GM20000 (cell line): Measurements from ENCODE around the gene NKRF.

Experiments used
- DNase-seq: peaks from one replicate; pipeline ENCODE4 v3.0.0; 2012; ENCODE audit warnings: low spot score
- CTCF ChIP-seq: IDR thresholded peaks from 2 replicates; pipeline ENCODE4 v1.5.1; 2012; ENCODE audit warnings: mild to moderate bottlenecking, control low read depth; ENCODE audit errors: extremely low read depth, missing control alignments

Gene NKRF

GRCh38 chrX:119606280-119607017, at the start of gene NKRF:
NKRF (minus strand) TSS chrX:119606424.
- DNase-seq: peak; percentile 87
- TF ChIP-seq CTCF: no peak

GRCh38 chrX:119655125-119655524, 48.9 kb upstream of the NKRF start:
- no peak for TF ChIP-seq CTCF
- DNase-seq: no peak

GRCh38 chrX:119654112-119654531, 47.9 kb upstream of the NKRF start:
- TF ChIP-seq CTCF: no peak
- no peak for DNase-seq

- TF ChIP-seq CTCF: no peak
- no peak for DNase-seq
Observed at GRCh38 chrX:119648421-119648775, 42.2 kb upstream of the NKRF start.

GRCh38 chrX:119647552-119648420, 41.6 kb upstream of the NKRF start:
- no peak for TF ChIP-seq CTCF
- DNase-seq: peak; percentile 63

- DNase-seq: no peak
- no peak for TF ChIP-seq CTCF
Observed at GRCh38 chrX:119647089-119647488, 40.9 kb upstream of the NKRF start.

GRCh38 chrX:119646515-119646914, 40.3 kb upstream of the NKRF start:
- no peak for TF ChIP-seq CTCF
- DNase-seq: no peak
